Activated T-helper 1 cell treated with anti-CD3 and anti-CD28 coated beads, Interleukin-12 subunit alpha, Interleukin-12 subunit beta, Interleukin-2, Interleukin-4 antibody, amounts not matched to agents 30 ng/mL and 10 ng/mL and 1 ng/mL, durations not matched to agents 14 hours and 24 hours and 36 hours (primary cell): ENCODE data around the gene C12orf56. TPM values are rescaled to one million over a fixed set of nuclear protein-coding genes. Genes with fewer than 3 reads are reported as not detected.

ENCODE experiments used
- total RNA-seq: library from RNA; stranded (reverse); gene quantifications from 2 replicates; pipeline ENCODE4 v1.2.3, GENCODE V29; 2022

Gene C12orf56
- total RNA-seq, 1 donor from 2014 or later = not detected

Other genes starting within 250 kb of the C12orf56 start
- gene KICS2, start 168.5 kb downstream of the C12orf56 start, total RNA-seq = 12.7 and 14.9 TPM in 2 replicates
- gene XPOT, start 13.6 kb upstream of the C12orf56 start, total RNA-seq = 145 and 146 TPM in 2 replicates
- gene TBK1, start 61.4 kb upstream of the C12orf56 start, total RNA-seq = 33.6 and 42.4 TPM in 2 replicates
- 37.1 and 38.3 TPM in 2 replicates for gene RASSF3, start 219.7 kb upstream of the C12orf56 start, total RNA-seq